GM23338 (cell line): ENCODE measurements around the gene DOCK10.

ENCODE experiments used
- CREB1 ChIP-seq: fragments of 250-450 bp; sonication (Bioruptor Pico); IDR thresholded peaks from 2 replicates; pipeline ENCODE4 v1.5.0; 2020; ENCODE audit warnings: low read depth, mild to moderate bottlenecking, moderate library complexity
- ETS1 ChIP-seq: IDR thresholded peaks from 2 replicates; pipeline ENCODE4 v1.6.1; 2016; ENCODE audit warnings: antibody characterized with exemption
- EZH2 ChIP-seq: fragments of 200-600 bp; sonication (generic); IDR thresholded peaks from one replicate; pipeline ENCODE4 v1.8.0; 2017; ENCODE audit warnings: antibody characterized with exemption, mild to moderate bottlenecking, low read depth; ENCODE audit not compliant: unreplicated experiment
- EZH2phosphoT487 ChIP-seq: fragments of 200-600 bp; sonication (generic); IDR thresholded peaks from one replicate; pipeline ENCODE4 v1.8.1; 2018; ENCODE audit warnings: antibody characterized with exemption; ENCODE audit not compliant: unreplicated experiment
- JUNB ChIP-seq: IDR thresholded peaks from one replicate; pipeline ENCODE4 v1.6.1; 2016; ENCODE audit warnings: antibody characterized with exemption; ENCODE audit not compliant: unreplicated experiment
- POLR2AphosphoS5 ChIP-seq: IDR thresholded peaks from 2 replicates; pipeline ENCODE4 v1.6.1; 2016; ENCODE audit warnings: antibody characterized with exemption, low read depth
- TF ChIP-seq, protein P1 (sequence below), 2 experiments: fragments of 200-600 bp in 1 of 2; sonication (generic) in 1 of 2; conservative IDR thresholded peaks; 2 replicates each; pipeline versions ENCODE4 v1.5.1 to v1.6.1; 2016 to 2017; ENCODE audit warnings: antibody characterized with exemption in 2 of 2, low read depth in 2 of 2, mild to moderate bottlenecking in 2 of 2, moderate library complexity in 1 of 2
- TF ChIP-seq, protein P2 (sequence below): IDR thresholded peaks from one replicate; pipeline ENCODE4 v1.6.1; 2018; ENCODE audit warnings: antibody characterized with exemption; ENCODE audit not compliant: unreplicated experiment

DNA sequence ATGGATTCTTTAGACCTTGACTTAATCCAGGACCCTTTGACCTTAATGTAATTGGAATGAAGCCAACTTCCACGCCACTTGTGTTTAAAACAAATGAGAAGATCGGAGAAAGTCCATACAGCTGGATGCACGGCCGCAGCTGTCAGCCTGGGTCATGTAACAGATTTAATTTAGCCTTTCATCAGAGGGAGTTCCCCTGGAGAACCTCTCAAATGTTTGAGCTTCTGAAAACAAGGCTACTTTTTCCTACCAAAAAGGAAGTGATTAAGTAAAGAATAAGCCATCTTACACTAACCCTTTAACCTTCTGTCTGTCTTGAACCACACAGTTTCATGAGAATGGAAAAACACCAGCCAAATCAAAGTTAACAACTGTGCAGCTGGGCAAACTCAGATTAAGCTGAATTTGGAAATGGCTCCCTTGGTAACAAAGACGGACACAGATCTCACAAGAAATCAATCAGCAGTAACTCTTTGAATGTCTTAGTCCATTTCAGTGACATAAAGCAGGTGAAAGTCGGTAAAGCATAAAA is 103.6 kb downstream of the DOCK10 start:
- no peak for TF ChIP-seq EZH2
- no peak for TF ChIP-seq EZH2phosphoT487
- TF ChIP-seq, protein P1, sequence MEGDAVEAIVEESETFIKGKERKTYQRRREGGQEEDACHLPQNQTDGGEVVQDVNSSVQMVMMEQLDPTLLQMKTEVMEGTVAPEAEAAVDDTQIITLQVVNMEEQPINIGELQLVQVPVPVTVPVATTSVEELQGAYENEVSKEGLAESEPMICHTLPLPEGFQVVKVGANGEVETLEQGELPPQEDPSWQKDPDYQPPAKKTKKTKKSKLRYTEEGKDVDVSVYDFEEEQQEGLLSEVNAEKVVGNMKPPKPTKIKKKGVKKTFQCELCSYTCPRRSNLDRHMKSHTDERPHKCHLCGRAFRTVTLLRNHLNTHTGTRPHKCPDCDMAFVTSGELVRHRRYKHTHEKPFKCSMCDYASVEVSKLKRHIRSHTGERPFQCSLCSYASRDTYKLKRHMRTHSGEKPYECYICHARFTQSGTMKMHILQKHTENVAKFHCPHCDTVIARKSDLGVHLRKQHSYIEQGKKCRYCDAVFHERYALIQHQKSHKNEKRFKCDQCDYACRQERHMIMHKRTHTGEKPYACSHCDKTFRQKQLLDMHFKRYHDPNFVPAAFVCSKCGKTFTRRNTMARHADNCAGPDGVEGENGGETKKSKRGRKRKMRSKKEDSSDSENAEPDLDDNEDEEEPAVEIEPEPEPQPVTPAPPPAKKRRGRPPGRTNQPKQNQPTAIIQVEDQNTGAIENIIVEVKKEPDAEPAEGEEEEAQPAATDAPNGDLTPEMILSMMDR (conservative IDR thresholded peaks at IDR 0.05; ENCODE audit: low read depth in 2 of 2): no peak
- TF ChIP-seq, protein P2, sequence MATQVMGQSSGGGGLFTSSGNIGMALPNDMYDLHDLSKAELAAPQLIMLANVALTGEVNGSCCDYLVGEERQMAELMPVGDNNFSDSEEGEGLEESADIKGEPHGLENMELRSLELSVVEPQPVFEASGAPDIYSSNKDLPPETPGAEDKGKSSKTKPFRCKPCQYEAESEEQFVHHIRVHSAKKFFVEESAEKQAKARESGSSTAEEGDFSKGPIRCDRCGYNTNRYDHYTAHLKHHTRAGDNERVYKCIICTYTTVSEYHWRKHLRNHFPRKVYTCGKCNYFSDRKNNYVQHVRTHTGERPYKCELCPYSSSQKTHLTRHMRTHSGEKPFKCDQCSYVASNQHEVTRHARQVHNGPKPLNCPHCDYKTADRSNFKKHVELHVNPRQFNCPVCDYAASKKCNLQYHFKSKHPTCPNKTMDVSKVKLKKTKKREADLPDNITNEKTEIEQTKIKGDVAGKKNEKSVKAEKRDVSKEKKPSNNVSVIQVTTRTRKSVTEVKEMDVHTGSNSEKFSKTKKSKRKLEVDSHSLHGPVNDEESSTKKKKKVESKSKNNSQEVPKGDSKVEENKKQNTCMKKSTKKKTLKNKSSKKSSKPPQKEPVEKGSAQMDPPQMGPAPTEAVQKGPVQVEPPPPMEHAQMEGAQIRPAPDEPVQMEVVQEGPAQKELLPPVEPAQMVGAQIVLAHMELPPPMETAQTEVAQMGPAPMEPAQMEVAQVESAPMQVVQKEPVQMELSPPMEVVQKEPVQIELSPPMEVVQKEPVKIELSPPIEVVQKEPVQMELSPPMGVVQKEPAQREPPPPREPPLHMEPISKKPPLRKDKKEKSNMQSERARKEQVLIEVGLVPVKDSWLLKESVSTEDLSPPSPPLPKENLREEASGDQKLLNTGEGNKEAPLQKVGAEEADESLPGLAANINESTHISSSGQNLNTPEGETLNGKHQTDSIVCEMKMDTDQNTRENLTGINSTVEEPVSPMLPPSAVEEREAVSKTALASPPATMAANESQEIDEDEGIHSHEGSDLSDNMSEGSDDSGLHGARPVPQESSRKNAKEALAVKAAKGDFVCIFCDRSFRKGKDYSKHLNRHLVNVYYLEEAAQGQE: no peak
- no peak for TF ChIP-seq ETS1
- TF ChIP-seq JUNB: no peak
- no peak for TF ChIP-seq CREB1
- no peak for TF ChIP-seq POLR2AphosphoS5
